PFSK-1 (cell line): ENCODE measurements around the gene TTC5.

Source experiments
- POLR2AphosphoS5 ChIP-seq: IDR thresholded peaks from 2 replicates; pipeline ENCODE4 v1.6.1; 2012; ENCODE audit warnings: low read depth, mild to moderate bottlenecking, control low read depth, low read length, moderate library complexity
- SIN3A ChIP-seq: IDR thresholded peaks from 2 replicates; pipeline ENCODE4 v1.6.1; 2012; ENCODE audit warnings: mild to moderate bottlenecking, low read length, moderate library complexity, borderline replicate concordance; ENCODE audit not compliant: insufficient read depth
- TAF1 ChIP-seq: IDR thresholded peaks from 2 replicates; pipeline ENCODE4 v1.6.1; 2012; ENCODE audit warnings: low read length, control low read depth, borderline replicate concordance; ENCODE audit not compliant: insufficient read depth
- TF ChIP-seq, protein P1 (sequence below), 2 experiments: IDR thresholded peaks; 2 replicates each; pipeline versions ENCODE4 v1.6.1 to v1.8.0; 2011 to 2012; ENCODE audit warnings: low read depth in 2 of 2, low read length in 2 of 2, control low read depth in 1 of 2, inconsistent platforms in 1 of 2, mild to moderate bottlenecking in 1 of 2, moderate library complexity in 1 of 2; ENCODE audit not compliant: insufficient read depth in 1 of 2

DNA sequence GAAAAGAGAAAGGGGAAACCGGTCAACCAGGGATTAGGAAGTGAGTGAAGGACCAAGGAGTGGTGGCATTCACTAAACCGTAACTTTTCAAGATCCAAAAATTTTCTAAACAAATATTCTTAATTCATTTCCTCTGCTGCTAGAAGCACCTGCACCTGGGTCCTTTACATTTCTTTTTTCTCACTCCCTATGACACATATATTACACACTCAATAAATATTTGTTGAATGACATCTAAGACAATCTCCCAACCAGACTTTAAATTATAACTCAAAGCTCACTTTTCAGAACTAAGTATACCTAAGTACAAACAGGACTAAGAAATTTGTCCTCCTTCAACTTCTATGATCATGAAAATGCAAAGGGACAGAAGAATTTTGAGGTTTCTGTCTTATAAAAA lies 11.1 kb downstream of the TTC5 start:
- TF ChIP-seq POLR2AphosphoS5 (no peak), TAF1 (no peak), SIN3A (no peak)
- TF ChIP-seq, protein P1, sequence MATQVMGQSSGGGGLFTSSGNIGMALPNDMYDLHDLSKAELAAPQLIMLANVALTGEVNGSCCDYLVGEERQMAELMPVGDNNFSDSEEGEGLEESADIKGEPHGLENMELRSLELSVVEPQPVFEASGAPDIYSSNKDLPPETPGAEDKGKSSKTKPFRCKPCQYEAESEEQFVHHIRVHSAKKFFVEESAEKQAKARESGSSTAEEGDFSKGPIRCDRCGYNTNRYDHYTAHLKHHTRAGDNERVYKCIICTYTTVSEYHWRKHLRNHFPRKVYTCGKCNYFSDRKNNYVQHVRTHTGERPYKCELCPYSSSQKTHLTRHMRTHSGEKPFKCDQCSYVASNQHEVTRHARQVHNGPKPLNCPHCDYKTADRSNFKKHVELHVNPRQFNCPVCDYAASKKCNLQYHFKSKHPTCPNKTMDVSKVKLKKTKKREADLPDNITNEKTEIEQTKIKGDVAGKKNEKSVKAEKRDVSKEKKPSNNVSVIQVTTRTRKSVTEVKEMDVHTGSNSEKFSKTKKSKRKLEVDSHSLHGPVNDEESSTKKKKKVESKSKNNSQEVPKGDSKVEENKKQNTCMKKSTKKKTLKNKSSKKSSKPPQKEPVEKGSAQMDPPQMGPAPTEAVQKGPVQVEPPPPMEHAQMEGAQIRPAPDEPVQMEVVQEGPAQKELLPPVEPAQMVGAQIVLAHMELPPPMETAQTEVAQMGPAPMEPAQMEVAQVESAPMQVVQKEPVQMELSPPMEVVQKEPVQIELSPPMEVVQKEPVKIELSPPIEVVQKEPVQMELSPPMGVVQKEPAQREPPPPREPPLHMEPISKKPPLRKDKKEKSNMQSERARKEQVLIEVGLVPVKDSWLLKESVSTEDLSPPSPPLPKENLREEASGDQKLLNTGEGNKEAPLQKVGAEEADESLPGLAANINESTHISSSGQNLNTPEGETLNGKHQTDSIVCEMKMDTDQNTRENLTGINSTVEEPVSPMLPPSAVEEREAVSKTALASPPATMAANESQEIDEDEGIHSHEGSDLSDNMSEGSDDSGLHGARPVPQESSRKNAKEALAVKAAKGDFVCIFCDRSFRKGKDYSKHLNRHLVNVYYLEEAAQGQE (IDR thresholded peaks at IDR 0.05; ENCODE audit: insufficient read depth in 1 of 2, low read depth in 2 of 2, low read length in 2 of 2) = no peak
